ENCODE measurements around the gene TMIE.

TMIE gene

DNA sequence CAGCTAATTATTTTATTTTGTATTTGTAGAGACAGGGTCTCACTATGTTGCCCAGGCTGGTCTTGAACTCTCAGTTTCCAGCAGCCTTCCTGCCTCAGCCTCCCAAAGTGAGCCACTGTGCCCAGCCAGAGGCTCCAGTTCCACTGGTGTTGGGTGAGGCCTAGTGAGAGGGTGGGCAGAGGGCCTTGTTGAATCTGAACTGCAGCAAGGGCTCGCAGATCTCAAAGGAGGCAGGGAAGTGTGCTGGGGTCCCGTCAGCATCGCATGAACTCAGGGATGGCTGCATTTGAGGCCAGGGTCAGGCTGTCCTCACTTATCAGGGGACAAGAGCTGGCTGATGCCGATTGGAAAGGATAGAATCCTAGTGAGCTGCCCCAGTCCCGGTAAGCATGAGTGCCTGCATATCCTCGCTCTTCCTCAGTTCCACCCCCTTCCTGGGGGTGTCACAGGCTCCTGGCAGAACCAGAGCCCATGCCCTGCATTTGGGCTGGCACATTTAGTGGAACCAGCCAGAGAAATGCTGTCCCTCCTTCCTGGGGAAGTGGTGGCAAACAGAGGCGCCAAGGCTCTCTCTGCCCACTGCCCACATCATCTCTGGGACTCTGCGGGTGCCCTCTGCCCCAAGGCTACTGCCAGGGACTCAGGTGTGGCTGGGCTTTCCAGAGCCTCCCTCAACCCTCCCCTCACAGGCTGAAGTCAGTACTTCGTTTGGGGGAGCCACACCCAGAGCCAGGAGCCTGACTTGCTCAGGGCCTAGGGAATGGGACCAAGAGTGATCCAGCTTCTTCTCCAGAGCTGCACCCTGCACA, 31.8 kb upstream of the TMIE start:
- DNase-seq = no peak

DNA sequence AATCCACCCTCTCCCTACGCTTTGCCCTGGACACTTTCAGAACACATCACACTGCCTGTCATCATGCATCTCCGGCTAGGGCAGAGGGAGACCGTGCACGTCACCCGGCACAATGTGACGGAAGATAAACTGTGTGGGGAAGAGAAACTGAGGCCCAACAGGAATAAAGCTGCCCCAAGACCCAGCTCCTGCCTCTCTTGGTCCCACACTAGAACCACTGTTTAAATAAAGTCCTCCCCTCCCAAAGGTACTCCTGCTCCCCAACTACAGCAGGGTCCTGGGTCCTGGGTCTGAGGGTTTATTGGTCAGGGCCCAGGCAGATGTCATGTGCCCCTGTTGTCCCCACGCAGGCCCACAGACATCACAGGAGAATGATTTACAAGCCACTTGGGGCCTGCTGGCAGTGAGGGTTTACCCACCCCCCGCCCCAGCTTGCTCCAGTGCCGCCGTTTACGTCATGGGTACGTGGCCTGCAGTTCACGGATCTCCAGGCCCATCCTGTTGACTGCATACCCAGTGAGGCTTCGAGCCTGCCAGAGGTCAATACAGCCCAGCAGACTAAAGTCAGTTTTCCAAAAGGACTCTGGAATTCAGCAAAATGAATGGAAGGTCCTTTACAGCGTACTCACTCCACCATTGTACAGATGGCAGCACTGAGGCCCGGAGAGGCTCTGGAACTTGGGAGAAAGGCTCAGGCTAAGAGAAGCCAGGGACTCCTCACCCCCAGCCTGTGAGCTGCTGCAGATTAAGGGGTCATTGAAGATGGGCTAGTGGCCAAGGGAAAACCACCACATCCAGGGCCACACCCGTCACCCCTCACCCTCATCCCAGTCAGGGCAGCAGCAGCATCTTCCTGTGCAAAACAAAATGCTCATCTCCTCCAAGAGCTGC, 30.9 kb upstream of the TMIE start:
- DNase-seq = no peak

DNA sequence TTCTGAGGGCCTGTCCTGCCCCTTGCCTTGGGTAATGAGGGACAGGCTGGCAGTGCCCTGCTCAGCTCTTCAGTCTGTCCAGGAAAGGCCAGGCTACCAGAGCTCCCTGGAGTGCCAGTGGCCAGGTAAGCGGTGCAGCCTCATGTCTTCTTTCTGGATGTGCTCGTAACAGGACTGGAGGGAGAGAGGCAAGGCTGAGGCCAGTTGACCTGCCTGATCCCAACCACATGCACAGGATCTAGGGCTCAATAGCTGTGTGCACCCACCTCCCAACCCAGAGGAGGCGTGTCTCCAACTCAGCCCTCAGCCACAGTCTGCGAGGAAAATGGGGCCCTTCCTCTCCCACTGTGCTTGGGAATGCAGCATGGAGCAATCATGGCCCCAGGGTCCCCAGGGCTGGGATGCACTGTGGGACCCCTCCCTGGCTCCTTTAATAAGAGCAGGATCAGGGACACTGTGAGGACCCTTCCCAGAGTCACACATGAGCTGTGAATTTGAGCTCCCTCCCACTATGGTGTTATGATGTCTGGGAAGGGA, 30.2 kb upstream of the TMIE start:
- DNase-seq = no peak

DNA sequence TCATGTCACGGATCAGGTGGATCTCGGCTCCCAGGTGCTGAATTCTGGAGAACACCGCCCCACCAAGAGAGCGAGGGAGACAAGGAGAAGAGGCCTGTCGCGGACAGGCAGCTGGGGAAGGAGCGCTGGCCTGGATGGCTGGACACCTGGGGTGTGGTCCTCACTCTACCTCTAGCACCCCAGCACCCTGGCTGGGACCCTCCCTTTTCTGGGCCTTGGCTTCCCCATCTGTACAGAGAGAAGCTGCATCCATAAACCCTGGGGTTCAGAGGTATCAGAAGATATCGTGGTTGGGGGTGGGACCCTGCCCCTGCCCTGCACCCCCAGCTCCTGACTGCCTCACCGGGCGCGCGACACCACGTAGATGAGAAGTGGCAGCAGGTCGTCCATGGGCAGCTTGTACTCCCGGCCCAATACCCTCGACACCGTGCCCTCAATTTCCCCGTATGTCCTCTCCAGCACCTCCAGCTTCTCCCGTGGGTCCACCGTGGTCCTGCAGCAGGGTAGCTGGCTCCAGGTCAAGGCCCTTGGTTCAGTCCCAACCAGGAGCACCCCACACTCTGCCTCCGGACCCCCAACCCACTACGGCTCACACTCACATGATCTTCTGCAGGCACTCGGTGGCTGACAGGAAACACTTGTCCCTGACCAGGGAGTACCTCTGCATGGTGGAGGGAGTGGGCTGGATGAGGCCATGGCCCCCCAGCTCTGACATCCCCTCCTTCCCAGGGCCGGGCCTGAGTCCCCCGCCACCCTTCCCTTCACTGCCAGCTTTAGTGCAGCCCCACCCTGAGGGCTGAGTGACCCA, 29.4 kb upstream of the TMIE start:
- DNase-seq = no peak

DNA sequence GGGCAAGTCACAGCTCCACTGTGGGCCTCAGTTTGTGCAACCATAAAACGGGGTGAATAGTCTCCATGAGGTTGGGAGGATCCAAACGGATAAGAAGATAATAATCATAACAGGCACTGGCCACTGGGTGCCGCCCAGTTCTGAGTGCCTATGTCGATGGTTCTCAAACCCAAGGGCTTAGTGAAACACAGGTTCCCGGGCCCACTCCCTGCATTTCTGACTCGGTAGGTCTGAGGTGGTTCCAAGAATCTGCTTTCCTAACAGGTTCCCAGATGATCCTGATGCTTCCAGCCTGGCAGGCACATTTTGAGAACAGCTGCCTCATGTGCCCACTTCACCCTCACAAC, 28.9 kb upstream of the TMIE start:
- no peak for DNase-seq

DNA sequence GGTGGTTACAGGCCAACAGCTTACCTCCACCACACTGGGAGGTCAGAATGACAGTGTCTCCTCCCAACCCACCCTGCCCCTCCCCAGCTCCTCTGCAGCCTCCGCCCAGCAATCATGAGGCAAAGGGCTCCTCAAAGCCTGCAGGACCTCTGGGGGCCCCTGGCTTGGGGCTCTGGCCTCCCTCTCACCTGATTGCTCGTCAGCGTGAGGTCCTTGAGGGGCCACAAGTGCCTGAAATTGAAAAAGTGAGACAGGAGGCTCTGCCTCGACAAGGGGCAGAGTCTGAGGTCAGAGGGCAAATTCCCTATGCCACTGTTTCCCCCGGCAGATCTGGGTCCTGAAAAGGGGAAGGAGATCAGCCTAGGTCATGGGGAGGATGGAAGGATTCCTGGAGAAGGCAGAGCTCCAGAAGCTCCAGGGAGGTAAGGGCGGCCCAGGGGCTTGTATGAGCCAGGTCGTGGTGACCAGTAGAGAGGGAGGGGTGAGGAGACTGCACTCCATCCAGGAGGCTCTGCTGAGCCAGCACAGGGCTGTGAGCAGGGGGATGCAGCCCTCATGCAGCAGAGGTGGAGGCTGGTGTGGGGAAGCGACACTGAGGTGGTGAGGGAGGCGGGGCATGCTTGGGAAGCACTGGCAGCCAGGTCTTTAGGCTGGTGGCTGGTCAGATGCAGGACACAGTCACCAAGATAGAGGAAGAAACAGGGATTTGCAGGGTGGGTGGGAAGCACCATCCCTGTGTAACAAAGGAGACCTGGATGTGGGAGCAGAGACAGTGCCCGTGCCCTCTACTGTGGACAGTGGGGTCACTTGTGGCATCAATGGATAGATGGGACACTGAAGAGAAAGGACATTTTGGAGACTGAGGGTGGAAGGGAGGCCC, 27.8 kb upstream of the TMIE start:
- DNase-seq = no peak

DNA sequence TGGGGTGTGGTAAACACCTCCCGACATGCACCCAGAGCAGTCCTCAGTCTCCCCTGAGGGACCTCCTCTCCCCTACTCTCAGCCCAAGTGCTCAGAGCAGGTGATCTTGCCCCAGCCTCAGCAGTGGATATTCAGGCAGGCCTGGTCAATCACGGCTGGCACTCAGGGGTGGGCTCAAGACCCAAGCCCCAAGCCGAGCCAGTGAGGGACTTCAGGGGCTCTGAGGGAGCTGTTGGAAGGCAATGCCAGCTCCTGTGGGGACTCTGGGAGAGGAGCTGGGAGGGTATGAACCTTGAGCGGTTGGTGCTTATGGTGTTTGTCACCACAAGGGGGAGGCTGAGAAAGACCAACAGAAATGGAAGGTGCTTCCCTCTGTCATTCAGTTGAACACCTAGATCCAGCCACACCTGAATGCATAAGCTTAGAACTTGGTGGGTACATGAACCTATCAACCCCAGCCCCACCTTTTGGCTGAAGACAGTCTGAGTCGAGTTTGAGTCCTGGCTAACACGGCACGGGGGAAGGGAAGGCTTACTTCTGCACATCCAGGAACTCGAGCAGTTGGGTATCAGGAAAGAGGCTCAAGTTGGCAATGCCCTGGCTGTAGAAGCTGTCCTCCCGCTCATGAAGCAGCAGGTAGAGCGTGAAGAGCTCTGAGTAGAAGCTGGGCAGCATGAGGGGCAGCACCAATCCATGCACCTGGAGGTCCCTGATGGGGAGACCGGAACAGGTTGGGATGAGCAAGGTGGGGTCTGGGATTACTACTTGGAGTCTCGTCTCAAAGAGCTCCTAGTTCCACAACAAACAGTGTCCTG, 27.0 kb upstream of the TMIE start:
- no peak for DNase-seq

DNA sequence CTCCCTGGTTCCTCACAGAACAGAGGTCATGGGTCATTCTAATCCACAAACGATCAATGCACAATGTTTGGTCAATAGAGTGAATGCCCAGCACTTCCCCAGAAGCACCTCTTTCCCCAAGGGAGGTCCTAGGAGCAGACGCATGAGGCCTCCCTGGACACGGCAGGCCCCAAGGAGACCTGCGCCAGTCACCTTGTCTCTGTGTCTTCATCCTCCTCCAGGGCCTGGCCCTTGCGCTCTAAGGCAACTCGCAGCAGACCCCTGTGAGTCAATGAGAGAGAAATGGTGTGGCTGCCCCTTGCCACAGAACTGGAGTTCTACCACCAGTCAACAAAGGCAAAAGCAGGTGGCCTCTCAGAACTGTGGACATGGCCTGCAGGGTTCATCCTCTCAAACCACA, 25.8 kb upstream of the TMIE start:
- no peak for DNase-seq

DNA sequence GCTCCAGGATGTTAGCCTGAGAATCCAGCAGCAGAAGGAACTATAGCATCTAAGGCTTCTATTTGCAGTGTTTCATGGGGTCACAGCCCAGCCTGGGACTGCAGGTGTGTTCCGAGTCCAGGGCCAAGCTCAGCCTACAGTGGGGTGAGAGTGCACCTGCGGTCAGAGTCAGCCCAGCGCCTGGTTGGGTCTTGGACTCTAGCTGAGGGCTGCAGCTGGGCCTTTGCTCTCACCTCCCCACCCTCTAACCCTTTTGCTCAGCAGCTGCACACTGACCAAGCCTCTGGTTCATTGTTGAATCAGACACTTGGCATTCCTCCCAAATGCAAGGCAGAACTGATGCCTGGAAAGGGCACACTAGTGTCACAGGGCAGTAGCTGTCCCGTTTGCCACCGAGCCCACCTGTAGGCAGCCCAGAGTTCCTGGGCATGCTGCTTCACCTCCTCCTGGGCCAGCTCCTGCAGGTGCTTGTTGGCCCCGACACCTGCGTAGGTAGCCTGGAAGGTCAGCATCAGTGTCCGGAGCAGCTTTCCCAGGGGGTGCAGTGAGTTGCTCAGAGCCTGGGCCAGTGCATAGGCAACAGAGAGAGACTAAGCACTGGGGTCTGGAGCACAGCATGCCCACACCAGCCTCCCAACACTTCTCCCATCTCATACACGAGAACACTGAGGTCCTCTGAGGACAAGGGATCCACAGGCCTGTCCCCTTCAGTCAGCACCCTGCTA, 25.2 kb upstream of the TMIE start:
- DNase-seq = no peak

DNA sequence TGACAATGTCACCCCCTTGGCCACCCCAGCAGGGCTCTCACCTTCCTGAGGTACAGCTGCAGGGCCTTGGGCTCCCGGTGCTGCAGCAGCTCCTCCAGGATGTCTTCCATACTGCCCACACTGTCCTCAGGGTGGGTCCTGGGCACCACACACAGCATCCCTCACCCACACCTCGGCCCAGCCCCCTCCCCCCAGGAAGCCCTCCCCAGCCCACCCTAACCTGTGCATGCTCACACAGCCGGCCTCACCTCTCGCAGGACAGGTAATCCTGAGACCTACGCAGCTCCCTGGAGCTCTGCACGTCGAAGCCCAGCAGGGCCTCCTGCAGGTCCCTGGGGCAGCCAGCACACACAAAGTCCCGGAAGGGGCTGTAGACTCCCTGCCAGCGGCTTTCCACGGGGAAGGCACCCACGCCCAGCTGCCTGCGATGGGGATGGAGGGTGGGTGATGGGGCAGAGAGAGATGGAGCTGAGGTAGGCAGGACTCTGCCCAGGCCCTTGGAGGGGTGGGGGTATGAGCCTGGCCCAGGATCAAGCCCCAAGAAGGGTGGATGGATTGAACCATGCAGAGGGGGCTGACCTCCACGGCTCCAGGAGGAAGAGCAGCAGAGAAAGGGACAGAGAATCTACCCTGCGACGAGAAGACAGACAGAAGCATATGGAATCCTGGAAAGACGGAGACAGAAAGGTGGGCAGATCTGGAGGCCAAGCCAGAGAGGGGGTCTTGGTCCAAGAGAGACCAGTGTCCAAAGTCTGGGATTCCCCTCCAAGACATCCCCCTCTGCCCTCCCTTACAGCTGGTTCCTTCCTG, 24.4 kb upstream of the TMIE start:
- DNase-seq = no peak

DNA sequence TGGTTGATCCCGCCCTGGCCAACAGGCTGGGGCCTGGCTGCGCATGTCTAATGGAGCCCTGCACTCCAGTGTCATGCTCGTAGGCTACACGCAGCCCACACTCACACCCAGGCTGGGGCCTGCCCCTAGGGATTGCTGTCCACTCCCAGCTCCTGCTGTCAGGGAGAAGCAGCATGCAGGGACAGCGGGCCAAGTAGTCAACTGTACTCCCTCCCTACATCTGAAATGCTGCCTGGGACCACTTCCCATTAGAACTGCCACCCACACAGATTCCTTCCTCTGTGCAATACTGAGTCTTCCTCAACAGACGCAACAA, 23.8 kb upstream of the TMIE start:
- DNase-seq = no peak

DNA sequence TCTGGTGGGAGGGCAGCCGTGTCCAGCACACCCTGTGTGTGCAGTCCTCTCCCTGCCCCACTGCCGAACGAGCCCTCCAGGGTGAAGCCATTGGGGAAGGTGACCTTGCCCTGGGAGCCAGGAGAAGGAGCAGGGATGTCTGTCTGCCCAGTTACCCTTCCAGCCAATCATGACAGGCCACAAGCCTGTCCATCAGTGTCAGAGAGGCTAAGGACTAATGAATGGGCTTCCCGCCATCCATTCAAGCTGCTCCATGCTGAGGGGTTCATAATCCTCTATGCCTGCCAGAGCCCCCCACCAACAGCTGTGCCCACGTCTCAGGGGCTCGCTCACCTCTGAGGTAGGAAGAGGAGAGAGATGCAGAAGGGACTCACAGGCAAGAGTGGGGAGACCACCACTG, 22.9 kb upstream of the TMIE start:
- DNase-seq = no peak

DNA sequence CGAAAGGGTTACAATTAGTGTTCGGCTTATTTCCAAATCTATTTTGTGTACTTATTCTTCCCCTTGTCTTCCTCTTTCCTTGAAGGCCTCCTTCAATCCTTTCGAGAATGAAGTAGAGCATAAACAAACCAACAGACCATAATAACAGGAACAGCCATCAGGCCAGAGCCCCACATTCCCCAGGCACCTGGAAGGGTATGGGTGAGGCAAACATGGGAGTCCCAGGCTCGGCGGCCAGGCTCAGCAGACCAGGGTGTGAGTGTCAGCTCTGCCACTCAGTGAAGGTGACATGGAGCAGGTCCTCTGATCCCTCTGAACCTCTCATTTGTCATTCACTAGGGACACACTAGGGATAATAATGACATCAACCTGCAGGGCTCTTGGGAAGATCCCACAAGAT, 21.5 kb upstream of the TMIE start:
- DNase-seq = no peak

DNA sequence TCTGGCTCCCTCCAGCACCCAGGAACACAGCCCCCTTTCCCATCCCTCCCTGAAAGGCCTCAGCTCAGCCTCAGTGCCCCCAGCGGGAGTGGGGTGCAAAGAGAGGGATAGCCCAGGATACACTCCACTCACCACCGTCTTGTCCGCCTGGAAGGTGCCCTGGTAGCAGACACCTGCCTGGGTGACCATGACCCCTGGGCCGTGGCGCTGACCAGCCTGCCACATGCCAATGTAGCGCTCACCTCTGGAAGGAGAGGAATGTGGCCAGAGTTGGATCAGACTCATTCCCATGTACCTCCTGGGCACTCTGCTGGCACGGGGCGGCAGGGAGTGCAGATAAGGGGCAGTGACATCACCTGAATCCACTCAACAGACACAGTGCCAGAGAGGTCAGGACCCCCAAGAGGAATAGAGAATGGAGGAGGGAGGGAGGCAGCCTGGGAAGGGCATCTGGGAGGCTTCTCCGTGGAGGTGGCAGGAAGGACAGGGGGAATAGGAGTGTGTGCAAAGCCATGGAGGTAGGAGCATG, 20.8 kb upstream of the TMIE start:
- no peak for DNase-seq

DNA sequence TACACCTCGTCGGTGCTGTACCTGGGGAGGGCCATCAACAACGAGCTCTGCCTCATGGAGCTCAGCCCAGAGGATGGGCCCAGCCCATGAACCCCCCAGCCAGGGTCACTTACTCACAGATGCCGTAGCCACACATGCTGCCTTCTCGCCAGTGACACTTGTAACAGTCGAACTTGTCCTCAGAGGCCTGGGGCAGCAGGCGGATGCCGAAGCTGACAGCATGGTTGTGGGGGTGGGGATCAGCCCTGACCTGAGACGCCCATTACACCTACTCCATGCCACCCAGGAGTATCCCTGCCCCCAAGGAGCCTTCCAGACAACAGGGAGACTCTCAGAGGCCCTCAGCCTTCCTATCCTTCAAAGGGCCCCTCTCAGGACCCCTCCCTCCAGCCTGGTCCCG, 19.8 kb upstream of the TMIE start:
- DNase-seq = no peak

DNA sequence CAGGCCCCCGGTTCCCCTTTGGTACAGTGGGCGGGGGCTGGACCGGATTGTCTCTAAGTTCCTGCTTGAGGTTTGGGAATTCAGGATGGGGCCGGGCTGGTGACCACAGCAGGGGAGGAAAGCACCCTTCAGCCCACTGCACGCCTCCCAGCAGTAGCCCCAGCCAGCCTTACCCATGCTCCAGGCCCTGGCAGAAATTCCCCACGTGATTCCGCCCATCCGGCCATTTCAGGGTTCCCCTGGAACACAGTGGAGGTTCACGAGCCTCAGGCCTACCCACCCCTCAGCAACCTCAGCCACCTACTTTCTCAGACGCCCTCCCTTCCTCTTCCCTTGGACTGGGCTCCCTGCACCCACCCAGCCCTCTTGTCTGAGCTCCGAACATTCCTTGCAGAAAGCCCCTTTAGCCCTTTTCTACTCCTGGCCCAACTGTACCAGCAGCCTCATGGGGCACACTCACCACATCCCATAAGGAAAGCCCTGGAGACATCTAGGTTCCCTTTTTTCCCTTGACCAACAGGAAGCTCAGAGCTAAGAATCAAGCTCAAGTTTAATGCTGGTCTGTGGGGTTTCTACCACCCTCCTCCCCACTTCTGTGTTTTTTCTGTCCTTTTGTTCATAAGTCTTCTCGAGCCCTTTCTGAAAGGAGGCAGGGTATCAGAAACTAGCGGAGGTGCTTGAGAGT, 19.2 kb upstream of the TMIE start:
- DNase-seq = no peak

DNA sequence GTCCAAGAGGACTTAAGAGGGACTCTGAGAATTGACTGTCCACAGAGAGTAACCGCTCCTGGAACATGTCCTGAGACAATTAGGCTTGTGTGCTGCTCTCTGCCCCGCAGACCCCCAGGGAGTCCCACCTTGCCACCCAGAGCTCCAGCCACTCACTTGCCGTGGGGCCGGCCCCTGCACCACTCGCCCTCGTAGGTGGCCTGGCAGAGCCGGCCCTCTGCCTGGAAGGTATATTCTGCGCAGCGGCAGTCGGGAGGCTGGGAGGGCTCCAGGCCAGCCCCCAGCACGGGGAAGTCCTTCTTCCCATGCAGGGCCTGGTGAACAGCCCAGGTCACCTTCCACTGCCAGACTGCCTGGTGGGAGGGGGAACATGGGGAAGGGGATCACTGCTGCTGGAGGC, 18.2 kb upstream of the TMIE start:
- no peak for DNase-seq

DNA sequence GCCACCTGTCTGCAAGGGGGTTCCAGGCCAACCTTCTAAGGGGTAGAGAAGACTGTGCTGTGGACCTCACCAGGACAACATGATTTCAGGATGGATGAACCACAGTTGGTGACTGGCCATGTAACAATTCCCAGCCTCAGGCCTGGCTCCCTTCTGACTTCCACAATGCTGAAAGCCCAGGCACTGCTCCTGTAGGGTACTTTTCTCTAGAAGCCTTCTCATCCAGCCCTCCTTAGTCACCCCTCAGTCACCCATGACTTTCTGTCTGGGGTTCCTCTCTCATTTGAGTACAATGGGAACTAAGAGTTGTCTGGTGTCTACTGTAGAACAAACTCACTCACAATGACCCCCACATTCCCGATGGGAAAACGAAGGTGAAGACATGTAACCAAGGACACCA, 16.3 kb upstream of the TMIE start:
- DNase-seq = no peak

DNA sequence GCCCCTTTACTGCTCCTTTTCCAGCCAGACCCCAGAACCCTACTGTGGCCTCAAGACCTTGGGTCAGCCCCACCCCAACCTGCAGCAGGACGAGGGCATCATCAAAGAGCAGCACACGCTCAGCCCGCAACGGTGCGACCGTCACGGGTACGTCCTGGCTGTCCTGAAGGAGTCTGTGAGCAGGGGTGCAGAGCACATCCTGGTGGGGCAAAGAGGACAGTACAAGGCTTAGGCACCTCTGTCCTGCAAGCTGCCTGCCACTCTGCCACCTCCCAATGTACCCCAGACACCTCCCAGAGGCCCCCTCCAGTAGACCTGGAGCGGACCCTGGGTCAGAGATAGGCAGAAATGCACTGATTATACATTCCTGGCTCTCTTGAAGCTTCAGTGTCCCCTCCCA, 15.7 kb upstream of the TMIE start:
- no peak for DNase-seq
